H9 (cell line): ENCODE data around the gene TESK2. TPM values are rescaled to one million over a fixed set of nuclear protein-coding genes. Genes with fewer than 3 reads are reported as not detected.

Experiments
- DNase-seq: peaks from one replicate; pipeline ENCODE4 v3.0.0-alpha.2; 2017
- H2AFZ ChIP-seq: one replicate; pipeline ENCODE4 v1.6.1; 2013; ENCODE audit warnings: mild to moderate bottlenecking, low read length, control low read depth, moderate library complexity
- H2AK5ac ChIP-seq: 2 replicates; pipeline ENCODE4 v1.6.1; 2013; ENCODE audit warnings: low read length, control low read depth, mixed read lengths; ENCODE audit not compliant: insufficient read length
- H2BK120ac ChIP-seq: one replicate; pipeline ENCODE4 v1.6.1; 2013; ENCODE audit warnings: low read depth, mild to moderate bottlenecking, low read length, control low read depth, inconsistent platforms; ENCODE audit not compliant: poor library complexity, severe bottlenecking
- H2BK12ac ChIP-seq: 2 replicates; pipeline ENCODE4 v1.6.1; 2013; ENCODE audit warnings: low read length, control low read depth, mixed read lengths, low read depth; ENCODE audit not compliant: insufficient read length
- H2BK15ac ChIP-seq: 2 replicates; pipeline ENCODE4 v1.6.1; 2013; ENCODE audit warnings: low read depth, low read length, control low read depth
- H2BK20ac ChIP-seq: one replicate; pipeline ENCODE4 v1.6.1; 2013; ENCODE audit warnings: low read depth, mild to moderate bottlenecking, low read length, control low read depth, inconsistent platforms; ENCODE audit not compliant: poor library complexity, severe bottlenecking
- H2BK5ac ChIP-seq: 2 replicates; pipeline ENCODE4 v1.6.1; 2013; ENCODE audit warnings: low read length, control low read depth, mixed read lengths; ENCODE audit not compliant: insufficient read length
- H3K14ac ChIP-seq: 2 replicates; pipeline ENCODE4 v1.6.1; 2013; ENCODE audit warnings: low read length, control low read depth; ENCODE audit not compliant: insufficient read depth
- H3K18ac ChIP-seq: 2 replicates; pipeline ENCODE4 v1.6.1; 2013; ENCODE audit warnings: low read depth, mild to moderate bottlenecking, mixed read lengths, low read length, control low read depth; ENCODE audit not compliant: insufficient read length
- H3K23ac ChIP-seq: 2 replicates; pipeline ENCODE4 v1.6.1; 2013; ENCODE audit warnings: low read length, control low read depth, mixed read lengths, low read depth; ENCODE audit not compliant: insufficient read length
- H3K23me2 ChIP-seq: 2 replicates; pipeline ENCODE4 v1.6.1; 2013; ENCODE audit warnings: low read depth, mild to moderate bottlenecking, mixed read lengths, low read length, control low read depth; ENCODE audit not compliant: insufficient read length, poor library complexity, severe bottlenecking
- H3K27ac ChIP-seq: 2 replicates; pipeline ENCODE4 v1.5.1; 2013; ENCODE audit warnings: low read length, control low read depth, mixed read lengths, low read depth; ENCODE audit not compliant: insufficient read length
- H3K27me3 ChIP-seq: 2 replicates; pipeline ENCODE4 v1.6.1; 2013; ENCODE audit warnings: low read length, control low read depth, inconsistent platforms; ENCODE audit not compliant: insufficient read depth
- H3K4ac ChIP-seq: 2 replicates; pipeline ENCODE4 v1.6.1; 2013; ENCODE audit warnings: low read depth, mild to moderate bottlenecking, control low read depth, inconsistent platforms, low read length, moderate library complexity
- H3K4me1 ChIP-seq: 2 replicates; pipeline ENCODE4 v1.6.1; 2013; ENCODE audit warnings: low read length, control low read depth, inconsistent platforms; ENCODE audit not compliant: insufficient read depth
- H3K4me2 ChIP-seq: 2 replicates; pipeline ENCODE4 v1.6.1; 2013; ENCODE audit warnings: low read length, control low read depth, mixed read lengths; ENCODE audit not compliant: insufficient read length, insufficient read depth
- H3K56ac ChIP-seq: 2 replicates; pipeline ENCODE4 v1.6.1; 2013; ENCODE audit warnings: low read depth, mild to moderate bottlenecking, mixed read lengths, low read length, control low read depth; ENCODE audit not compliant: insufficient read length
- H3K79me1 ChIP-seq: 2 replicates; pipeline ENCODE4 v1.6.1; 2013; ENCODE audit warnings: low read depth, mild to moderate bottlenecking, moderate library complexity, low read length, control low read depth, inconsistent platforms; ENCODE audit not compliant: insufficient read depth, poor library complexity, severe bottlenecking
- H3K79me2 ChIP-seq: 2 replicates; pipeline ENCODE4 v1.6.1; 2013; ENCODE audit warnings: low read length, control low read depth, inconsistent platforms; ENCODE audit not compliant: insufficient read depth
- H3K9ac ChIP-seq: 2 replicates; pipeline ENCODE4 v1.6.1; 2013; ENCODE audit warnings: low read length, control low read depth, mixed read lengths; ENCODE audit not compliant: insufficient read length; ENCODE audit errors: extremely low read depth
- H3K9me3 ChIP-seq: one replicate; pipeline ENCODE4 v1.6.1; 2013; ENCODE audit warnings: low read depth, low read length, inconsistent platforms; ENCODE audit not compliant: control insufficient read depth
- H3T11ph ChIP-seq: one replicate; pipeline ENCODE4 v1.6.1; 2013; ENCODE audit warnings: mild to moderate bottlenecking, low read length, control low read depth, inconsistent platforms
- H4K20me1 ChIP-seq: one replicate; pipeline ENCODE4 v1.6.1; 2013; ENCODE audit not compliant: control insufficient read depth, insufficient read length, insufficient read depth
- H4K5ac ChIP-seq: 2 replicates; pipeline ENCODE4 v1.6.1; 2013; ENCODE audit warnings: low read depth, mild to moderate bottlenecking, mixed read lengths, low read length, control low read depth; ENCODE audit not compliant: insufficient read length
- H4K8ac ChIP-seq: replicated peaks from 2 replicates; pipeline ENCODE4 v1.6.1; 2013; ENCODE audit warnings: low read length, control low read depth, mixed read lengths, low read depth; ENCODE audit not compliant: insufficient read length
- H4K91ac ChIP-seq: 2 replicates; pipeline ENCODE4 v1.6.1; 2013; ENCODE audit warnings: low read depth, mild to moderate bottlenecking, moderate library complexity, mixed read lengths, low read length, control low read depth; ENCODE audit not compliant: insufficient read length
- H3K27ac Mint-ChIP-seq, 3 experiments: 2 replicates in 2 of 3; 3 replicates in 1 of 3; pipeline ENCODE4 v1.8.0; 2020 to 2021; ENCODE audit warnings: mixed read lengths in 3 of 3, mild to moderate bottlenecking in 1 of 3, moderate library complexity in 1 of 3
- H3K27me3 Mint-ChIP-seq: 2 replicates; pipeline ENCODE4 v1.8.0; 2021; ENCODE audit warnings: low read depth, mild to moderate bottlenecking, moderate library complexity, mixed read lengths
- H3K36me3 Mint-ChIP-seq, 3 experiments: 2 replicates in 2 of 3; 3 replicates in 1 of 3; pipeline ENCODE4 v1.8.0; 2020 to 2021; ENCODE audit warnings: low read depth in 3 of 3, mixed read lengths in 3 of 3; ENCODE audit not compliant: insufficient read depth in 1 of 3
- H3K4me1 Mint-ChIP-seq, 2 experiments: 2 replicates each; pipeline ENCODE4 v1.8.0; 2020; ENCODE audit warnings: mixed read lengths in 2 of 2
- H3K4me3 Mint-ChIP-seq, 2 experiments: 2 replicates in 1 of 2; 3 replicates in 1 of 2; pipeline ENCODE4 v1.8.0; 2020 to 2021; ENCODE audit warnings: mild to moderate bottlenecking in 2 of 2, mixed read lengths in 2 of 2, moderate library complexity in 1 of 2
- H3K9me3 Mint-ChIP-seq, 2 experiments: 2 replicates in 1 of 2; 3 replicates in 1 of 2; pipeline ENCODE4 v1.8.0; 2020; ENCODE audit warnings: mild to moderate bottlenecking in 2 of 2, mixed read lengths in 2 of 2, moderate library complexity in 1 of 2
- WGBS: extraction: QIAGEN DNeasy Blood & Tissue Kit; methylation state at CpG from one replicate; pipeline ENCODE4 v1.1.7; 2013; ENCODE audit warnings: missing lambda C conversion rate, low lambda C conversion rate, mixed read lengths; ENCODE audit not compliant: insufficient read length; ENCODE audit errors: extremely low coverage; 5-methylcytosine and 5-hydroxymethylcytosine counted together
- total RNA-seq: library from RNA; stranded (reverse); gene quantifications from 2 replicates; pipeline ENCODE4 v1.2.1, GENCODE V29; 2021
- TF ChIP-seq, protein P1 (sequence below): fragments of 200-600 bp; sonication (generic); conservative IDR thresholded peaks from 3 replicates; pipeline ENCODE4 v1.8.0; 2021; ENCODE audit warnings: antibody characterized with exemption, mild to moderate bottlenecking

Gene TESK2
- total RNA-seq, 1 experiment from 2014 or later = 7.2 TPM

DNA sequence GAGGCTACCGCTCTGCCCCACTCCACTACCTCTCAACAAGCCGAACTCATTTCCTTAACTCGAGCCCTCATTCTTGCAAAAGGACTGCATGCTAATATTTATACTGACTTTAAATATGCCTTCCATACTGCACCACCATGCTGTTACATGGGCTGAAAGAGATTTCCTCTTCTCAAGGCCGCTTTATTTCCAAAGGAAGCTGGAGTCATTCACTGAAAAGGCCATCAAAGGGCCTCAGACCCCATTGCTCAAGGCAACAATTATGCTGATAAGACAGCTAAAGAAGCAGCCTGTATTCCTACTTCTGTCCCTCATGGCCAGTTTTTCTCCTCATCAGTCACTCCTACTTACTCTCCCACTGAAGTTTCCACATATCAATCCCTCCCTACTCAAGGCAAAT, 171.2 kb downstream of the TESK2 start:
- no peak overlapping the region for H4K91ac ChIP-seq
- no peak overlapping the region for H3K27ac ChIP-seq
- H3K4me2 ChIP-seq = no peak overlapping the region
- H3K18ac ChIP-seq = no peak overlapping the region
- no peak overlapping the region for H4K8ac ChIP-seq
- H2BK15ac ChIP-seq = no peak overlapping the region
- H4K5ac ChIP-seq = no peak overlapping the region
- no peak overlapping the region for H3K14ac ChIP-seq
- H3K79me1 ChIP-seq = no peaks in the 10 kb centered on the region
- H2BK5ac ChIP-seq = no peak overlapping the region
- H3K27me3 ChIP-seq = no peaks in the 10 kb centered on the region
- H3K4me1 ChIP-seq = no peaks in the 10 kb centered on the region; the same call in 1 of the 2 replicates
- H3K79me2 ChIP-seq = no peaks in the 10 kb centered on the region
- no peak overlapping the region for H3T11ph ChIP-seq
- Mint-ChIP-seq H3K27me3 (no peaks in the 10 kb centered on the region), H3K36me3 (peaks cover 0 to 10% (median 6%) of the 10 kb centered on the region in 3 experiments; a peak in 5 of 7 replicates), H3K4me3 (no peak overlapping the region), H3K27ac (no peak overlapping the region), H3K9me3 (peaks cover 6 to 11% of the 10 kb centered on the region in 2 experiments), H3K4me1 (peaks cover 21% of the 10 kb centered on the region in 2 experiments)
- no peak overlapping the region for H3K56ac ChIP-seq
- H2AK5ac ChIP-seq = no peak overlapping the region
- DNase-seq = no peak
- no peak overlapping the region for H3K9ac ChIP-seq
- H3K23ac ChIP-seq = no peak overlapping the region
- H3K4ac ChIP-seq = no peak overlapping the region
- H3K9me3 ChIP-seq = no peaks in the 10 kb centered on the region
- no peak overlapping the region for H2BK120ac ChIP-seq
- H2BK12ac ChIP-seq = no peak overlapping the region
- TF ChIP-seq, protein P1, sequence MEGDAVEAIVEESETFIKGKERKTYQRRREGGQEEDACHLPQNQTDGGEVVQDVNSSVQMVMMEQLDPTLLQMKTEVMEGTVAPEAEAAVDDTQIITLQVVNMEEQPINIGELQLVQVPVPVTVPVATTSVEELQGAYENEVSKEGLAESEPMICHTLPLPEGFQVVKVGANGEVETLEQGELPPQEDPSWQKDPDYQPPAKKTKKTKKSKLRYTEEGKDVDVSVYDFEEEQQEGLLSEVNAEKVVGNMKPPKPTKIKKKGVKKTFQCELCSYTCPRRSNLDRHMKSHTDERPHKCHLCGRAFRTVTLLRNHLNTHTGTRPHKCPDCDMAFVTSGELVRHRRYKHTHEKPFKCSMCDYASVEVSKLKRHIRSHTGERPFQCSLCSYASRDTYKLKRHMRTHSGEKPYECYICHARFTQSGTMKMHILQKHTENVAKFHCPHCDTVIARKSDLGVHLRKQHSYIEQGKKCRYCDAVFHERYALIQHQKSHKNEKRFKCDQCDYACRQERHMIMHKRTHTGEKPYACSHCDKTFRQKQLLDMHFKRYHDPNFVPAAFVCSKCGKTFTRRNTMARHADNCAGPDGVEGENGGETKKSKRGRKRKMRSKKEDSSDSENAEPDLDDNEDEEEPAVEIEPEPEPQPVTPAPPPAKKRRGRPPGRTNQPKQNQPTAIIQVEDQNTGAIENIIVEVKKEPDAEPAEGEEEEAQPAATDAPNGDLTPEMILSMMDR = no peak
- H3K23me2 ChIP-seq = no peaks in the 10 kb centered on the region
- H4K20me1 ChIP-seq = no peaks in the 10 kb centered on the region
- H2BK20ac ChIP-seq = no peak overlapping the region
- no peak overlapping the region for H2AFZ ChIP-seq
- WGBS = no CpG with 5 or more reads among the region's 4 CpGs
